Ovary (tissue), 9 donors: ENCODE measurements around the gene SESN1. TPM values are rescaled to one million over a fixed set of nuclear protein-coding genes. Genes with fewer than 3 reads are reported as not detected.

Source experiments
- DNase-seq, 5 donors: peaks; one replicate each; pipeline ENCODE4 v3.0.0-alpha.2; 2019 to 2020
- H3K27ac ChIP-seq, 2 donors: fragments of 200-600 bp; one replicate each; pipeline versions ENCODE4 v1.5.1 to v1.8.0; 2019 to 2022
- H3K27me3 ChIP-seq: fragments of 200-600 bp; one replicate; pipeline ENCODE4 v1.8.0; 2022
- H3K36me3 ChIP-seq: fragments of 200-600 bp; sonication (generic); one replicate; pipeline ENCODE4 v1.5.1; 2019
- H3K4me1 ChIP-seq: one replicate; pipeline ENCODE4 v1.8.1; 2013; ENCODE audit warnings: mild to moderate bottlenecking, moderate library complexity; ENCODE audit not compliant: insufficient read depth
- H3K4me3 ChIP-seq: fragments of 200-600 bp; sonication (generic); one replicate; pipeline ENCODE4 v1.5.1; 2017
- H3K9me3 ChIP-seq, 2 donors: fragments of 200-600 bp in 1 of 2; sonication (generic) in 1 of 2; one replicate each; pipeline versions ENCODE4 v1.5.1 to v1.8.1; 2013 to 2019; ENCODE audit warnings: mild to moderate bottlenecking in 1 of 2, moderate library complexity in 1 of 2
- EP300 ChIP-seq: sonication (generic); formaldehyde crosslinking; IDR thresholded peaks from one replicate; pipeline ENCODE4 v1.6.1; 2017; ENCODE audit warnings: antibody characterized with exemption
- POLR2A ChIP-seq: fragments of 450-650 bp; IDR thresholded peaks from one replicate; pipeline ENCODE4 v1.6.1; 2017; ENCODE audit warnings: antibody characterized with exemption, mild to moderate bottlenecking, moderate library complexity
- WGBS, 3 donors: extraction: QIAGEN DNeasy Blood & Tissue Kit in 1 of 3; methylation state at CpG; one replicate each; pipeline versions ENCODE4 v1.1.5 to v1.1.7; 2013 to 2017; 5-methylcytosine and 5-hydroxymethylcytosine counted together
- intact Hi-C, 4 donors: fragments of 100-400 bp; cut with DNase I; formaldehyde crosslinking; loops; one replicate each; pipeline versions ENCODE4 v1.11.0 to v1.15.1; 2022 to 2023
- polyA plus RNA-seq, 2 donors: library from polyadenylated mRNA; stranded (reverse); fragments of 200-250 nt in 1 of 2; fragments of 350-450 nt in 1 of 2; fragmentation: Illumina TruSeq in 1 of 2; extraction: RNeasy Lipid Tissue Mini Kit (QIAGEN cat#74804) in 1 of 2; gene quantifications; one replicate each; pipeline ENCODE4 v1.2.3, GENCODE V29; 2013 to 2014
- total RNA-seq, 7 donors: library from RNA; depleted of rRNA in 2 of 7; stranded (reverse); fragments of >200 nt in 2 of 7; fragmentation: NEBNext Ultra II Directional in 3 of 7; extraction: Animal tissue kit (Norgen Biotek cat#: 25700) in 3 of 7; gene quantifications; one replicate each; pipeline versions ENCODE4 v1.1.0 to v1.2.4, GENCODE V29; 2016 to 2023
- TF ChIP-seq, protein P1 (sequence below), 3 donors: fragments of 450-650 bp in 2 of 3; fragments of 200-600 bp in 1 of 3; IDR thresholded peaks; one replicate each; pipeline versions ENCODE4 v1.5.1 to v1.8.0; 2016 to 2022; ENCODE audit warnings: antibody characterized with exemption in 3 of 3, mild to moderate bottlenecking in 1 of 3
- donor health status: DM: no; HTN: no; CAD: no; lungs with moderate emphysema.
- donor health status: DM: no; HTN: no; CAD: no.
- donor health status: Bipolar disorder and iron deficiency.
- donor health status: DM: yes; HTN: yes; CAD: no.
- donor health status: DM: no; HTN: no; CAD: no.
- donor health status: DM: yes; HTN: yes; CAD: no.

Gene SESN1
- total and polyA plus RNA-seq, 9 donors: 36.5 to 97.2 (median 65.4) TPM

DNA sequence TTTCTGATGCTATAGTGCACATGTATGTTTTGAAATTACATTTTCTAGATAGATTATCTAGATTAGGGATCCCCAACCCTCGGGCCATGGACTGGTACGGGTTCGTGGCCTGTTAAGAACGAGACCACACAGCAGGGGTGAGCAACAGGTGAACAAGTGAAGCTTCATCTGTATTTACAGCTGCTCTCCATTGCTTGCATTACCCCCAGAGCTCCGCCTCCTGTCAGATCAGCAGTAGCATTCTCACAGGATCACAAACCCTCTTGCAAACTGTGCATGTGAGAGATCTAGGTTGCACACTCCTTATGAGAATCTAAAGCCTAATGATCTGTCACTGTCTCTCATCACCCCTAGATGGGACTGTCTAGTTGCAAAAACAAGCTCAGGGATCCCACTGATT is 11.0 kb upstream of the SESN1 start:
- TF ChIP-seq, protein P1, sequence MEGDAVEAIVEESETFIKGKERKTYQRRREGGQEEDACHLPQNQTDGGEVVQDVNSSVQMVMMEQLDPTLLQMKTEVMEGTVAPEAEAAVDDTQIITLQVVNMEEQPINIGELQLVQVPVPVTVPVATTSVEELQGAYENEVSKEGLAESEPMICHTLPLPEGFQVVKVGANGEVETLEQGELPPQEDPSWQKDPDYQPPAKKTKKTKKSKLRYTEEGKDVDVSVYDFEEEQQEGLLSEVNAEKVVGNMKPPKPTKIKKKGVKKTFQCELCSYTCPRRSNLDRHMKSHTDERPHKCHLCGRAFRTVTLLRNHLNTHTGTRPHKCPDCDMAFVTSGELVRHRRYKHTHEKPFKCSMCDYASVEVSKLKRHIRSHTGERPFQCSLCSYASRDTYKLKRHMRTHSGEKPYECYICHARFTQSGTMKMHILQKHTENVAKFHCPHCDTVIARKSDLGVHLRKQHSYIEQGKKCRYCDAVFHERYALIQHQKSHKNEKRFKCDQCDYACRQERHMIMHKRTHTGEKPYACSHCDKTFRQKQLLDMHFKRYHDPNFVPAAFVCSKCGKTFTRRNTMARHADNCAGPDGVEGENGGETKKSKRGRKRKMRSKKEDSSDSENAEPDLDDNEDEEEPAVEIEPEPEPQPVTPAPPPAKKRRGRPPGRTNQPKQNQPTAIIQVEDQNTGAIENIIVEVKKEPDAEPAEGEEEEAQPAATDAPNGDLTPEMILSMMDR (IDR thresholded peaks at IDR 0.05): no peak
- TF ChIP-seq POLR2A (no peak), EP300 (no peak)
- no peaks in the 10 kb centered on the region for H3K4me1 ChIP-seq
- no peaks in the 10 kb centered on the region for H3K36me3 ChIP-seq
- no peaks in the 10 kb centered on the region for H3K27me3 ChIP-seq
- intact Hi-C loops: no loop called here
- WGBS, 3 donors: 88 to 98% (median 96%) methylated on average over 5 of the region's 5 CpGs
- no peak overlapping the region for H3K4me3 ChIP-seq
- no peak for DNase-seq
- no peaks in the 10 kb centered on the region for H3K9me3 ChIP-seq
- no peak overlapping the region for H3K27ac ChIP-seq

DNA sequence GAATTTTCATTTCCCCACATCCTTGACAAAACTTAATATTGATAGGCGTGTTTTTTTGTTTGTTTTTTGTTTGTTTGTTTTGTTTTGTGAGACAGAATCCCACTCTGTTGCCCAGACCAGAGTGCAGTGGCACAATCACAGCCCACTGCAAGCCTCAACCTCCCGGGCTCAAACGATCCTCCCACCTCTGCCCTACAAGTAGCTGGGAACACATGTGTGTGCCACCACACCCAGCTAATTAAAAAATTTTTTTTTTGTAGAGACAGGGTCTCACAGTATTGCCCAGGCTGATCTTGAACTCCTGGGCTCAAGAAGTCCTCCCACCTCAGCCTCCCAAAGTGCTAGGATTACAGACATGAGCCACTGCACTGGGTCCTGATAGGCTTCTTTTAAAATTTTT is 9.9 kb upstream of the SESN1 start:
- H3K27me3 ChIP-seq: no peaks in the 10 kb centered on the region
- WGBS, 3 donors: 92 to 97% (median 93%) methylated on average over 3 of the region's 3 CpGs
- intact Hi-C loops: no loop called here
- H3K4me1 ChIP-seq: no peaks in the 10 kb centered on the region
- H3K36me3 ChIP-seq: no peaks in the 10 kb centered on the region
- TF ChIP-seq, protein P1 (IDR thresholded peaks at IDR 0.05): no peak
- TF ChIP-seq POLR2A (no peak), EP300 (no peak)
- no peak for DNase-seq
- no peak overlapping the region for H3K4me3 ChIP-seq
- no peaks in the 10 kb centered on the region for H3K9me3 ChIP-seq
- H3K27ac ChIP-seq: no peak overlapping the region

DNA sequence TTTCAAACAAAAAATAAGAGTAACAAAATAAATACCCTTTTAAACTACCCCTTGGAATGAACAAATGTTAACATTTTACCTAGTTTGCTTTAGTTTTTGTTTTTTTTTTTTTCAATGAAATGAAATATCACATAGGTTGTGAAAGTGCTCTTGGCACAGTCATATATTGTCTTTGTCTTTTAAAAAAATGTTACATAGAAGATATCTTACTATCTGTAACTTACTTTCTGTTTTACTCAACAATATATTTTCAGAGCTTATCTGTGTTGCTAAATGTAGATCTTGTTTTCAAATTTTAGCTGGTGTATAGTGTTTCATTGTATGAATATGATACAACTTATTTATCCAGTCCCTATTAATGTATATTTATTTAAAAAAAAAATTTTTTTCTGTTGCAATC is 9.3 kb upstream of the SESN1 start:
- Histone ChIP-seq H3K27ac (no peak overlapping the region), H3K9me3 (no peaks in the 10 kb centered on the region), H3K4me1 (no peaks in the 10 kb centered on the region), H3K36me3 (no peaks in the 10 kb centered on the region), H3K27me3 (no peaks in the 10 kb centered on the region), H3K4me3 (no peak overlapping the region)
- TF ChIP-seq, protein P1 (IDR thresholded peaks at IDR 0.05): no peak
- TF ChIP-seq POLR2A: no peak
- TF ChIP-seq EP300: no peak
- intact Hi-C loops: no loop called here
- DNase-seq: no peak

DNA sequence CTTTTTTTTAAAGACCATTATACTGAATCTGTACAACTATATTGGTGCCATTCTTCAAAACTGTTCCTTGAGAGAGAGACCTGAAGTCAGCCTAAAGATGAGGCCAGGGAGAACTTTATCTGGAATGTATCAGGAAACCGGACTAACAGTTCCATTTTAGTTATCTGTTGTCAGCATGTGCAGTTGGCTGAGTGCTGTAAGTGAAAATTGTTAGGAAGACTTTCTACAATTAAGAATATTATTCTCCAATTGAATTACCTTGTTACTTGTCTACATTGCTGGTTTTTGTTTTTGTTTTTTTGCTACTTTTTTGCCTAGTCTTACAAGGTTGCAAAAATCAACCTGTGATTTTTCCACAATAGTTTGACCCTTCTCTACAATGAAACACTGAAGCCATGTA is 8.1 kb upstream of the SESN1 start:
- Histone ChIP-seq H3K27ac (no peak overlapping the region), H3K4me1 (no peaks in the 10 kb centered on the region), H3K27me3 (no peaks in the 10 kb centered on the region), H3K4me3 (no peak overlapping the region), H3K9me3 (no peaks in the 10 kb centered on the region), H3K36me3 (no peaks in the 10 kb centered on the region)
- no peak for DNase-seq
- no peak for TF ChIP-seq POLR2A
- TF ChIP-seq, protein P1 (IDR thresholded peaks at IDR 0.05): no peak
- no peak for TF ChIP-seq EP300
- intact Hi-C loops: no loop called here
- 40 to 44% (median 41%) methylated on average over 1 of the region's 1 CpG for WGBS, 3 donors

DNA sequence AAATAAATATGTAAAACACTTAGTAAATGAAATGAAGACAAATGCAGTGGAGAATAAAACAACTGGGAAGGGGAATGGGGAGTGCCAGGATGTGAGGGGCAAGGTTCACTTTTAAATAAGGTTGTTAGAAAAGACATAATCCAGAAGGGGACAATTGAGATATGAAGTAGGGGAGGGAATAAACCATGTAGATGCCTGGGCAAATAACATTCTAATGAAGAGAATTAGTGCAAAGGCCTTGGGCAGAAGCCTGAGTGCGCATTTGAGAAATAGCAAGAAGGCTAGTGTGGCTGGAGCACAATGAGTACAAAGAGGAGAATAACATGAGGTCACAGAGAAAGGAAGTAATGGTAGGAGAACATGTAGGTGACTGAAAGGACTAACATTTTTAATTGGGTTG is 3.0 kb upstream of the SESN1 start:
- no peak for DNase-seq
- Histone ChIP-seq H3K36me3 (no peaks in the 10 kb centered on the region), H3K27ac (no peak overlapping the region), H3K9me3 (no peaks in the 10 kb centered on the region), H3K4me3 (no peak overlapping the region), H3K27me3 (no peaks in the 10 kb centered on the region), H3K4me1 (no peaks in the 10 kb centered on the region)
- no peak for TF ChIP-seq POLR2A
- TF ChIP-seq, protein P1 (IDR thresholded peaks at IDR 0.05): no peak
- no peak for TF ChIP-seq EP300
- WGBS, 3 donors: 91 to 100% (median 96%) methylated on average over 1 of the region's 1 CpG
- intact Hi-C loops: loop anchor here in 2 of 4 donors (5.0 to 10.0 kb wide), 2 partner anchors 287 to 590 kb away; partner anchors contain the start of gene CD164 (in 2 of the 2)
